Measurements from ENCODE around the gene CCDC28A.

GRCh38 chr6:138736640-138737039, 36.9 kb upstream of the CCDC28A start:
- TF ChIP-seq CTCF (IDR thresholded peaks at IDR 0.05) (no peak), POLR2A (IDR thresholded peaks at IDR 0.05) (no peak)

Measured in stomach (tissue), 4 donors.